ENCODE results near the gene SOWAHD.

GRCh38 chrX:119763836-119764387 is 5.5 kb downstream of the SOWAHD start:
- TF ChIP-seq POLR2A (IDR thresholded peaks at IDR 0.05) = no peak
- TF ChIP-seq, protein P1, sequence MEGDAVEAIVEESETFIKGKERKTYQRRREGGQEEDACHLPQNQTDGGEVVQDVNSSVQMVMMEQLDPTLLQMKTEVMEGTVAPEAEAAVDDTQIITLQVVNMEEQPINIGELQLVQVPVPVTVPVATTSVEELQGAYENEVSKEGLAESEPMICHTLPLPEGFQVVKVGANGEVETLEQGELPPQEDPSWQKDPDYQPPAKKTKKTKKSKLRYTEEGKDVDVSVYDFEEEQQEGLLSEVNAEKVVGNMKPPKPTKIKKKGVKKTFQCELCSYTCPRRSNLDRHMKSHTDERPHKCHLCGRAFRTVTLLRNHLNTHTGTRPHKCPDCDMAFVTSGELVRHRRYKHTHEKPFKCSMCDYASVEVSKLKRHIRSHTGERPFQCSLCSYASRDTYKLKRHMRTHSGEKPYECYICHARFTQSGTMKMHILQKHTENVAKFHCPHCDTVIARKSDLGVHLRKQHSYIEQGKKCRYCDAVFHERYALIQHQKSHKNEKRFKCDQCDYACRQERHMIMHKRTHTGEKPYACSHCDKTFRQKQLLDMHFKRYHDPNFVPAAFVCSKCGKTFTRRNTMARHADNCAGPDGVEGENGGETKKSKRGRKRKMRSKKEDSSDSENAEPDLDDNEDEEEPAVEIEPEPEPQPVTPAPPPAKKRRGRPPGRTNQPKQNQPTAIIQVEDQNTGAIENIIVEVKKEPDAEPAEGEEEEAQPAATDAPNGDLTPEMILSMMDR (IDR thresholded peaks at IDR 0.05) = no peak

Measured in body of pancreas (tissue), 4 donors.